ENCODE data around the gene STX1A. TPM values are rescaled to one million over a fixed set of nuclear protein-coding genes. Genes with fewer than 3 reads are reported as not detected.

The STX1A gene
- total and polyA plus RNA-seq, 2 of the 8 experiments (the other 6 are each of a cell fraction or from before 2014, with no cell fraction given), result 13.5 to 17.5 TPM

DNA sequence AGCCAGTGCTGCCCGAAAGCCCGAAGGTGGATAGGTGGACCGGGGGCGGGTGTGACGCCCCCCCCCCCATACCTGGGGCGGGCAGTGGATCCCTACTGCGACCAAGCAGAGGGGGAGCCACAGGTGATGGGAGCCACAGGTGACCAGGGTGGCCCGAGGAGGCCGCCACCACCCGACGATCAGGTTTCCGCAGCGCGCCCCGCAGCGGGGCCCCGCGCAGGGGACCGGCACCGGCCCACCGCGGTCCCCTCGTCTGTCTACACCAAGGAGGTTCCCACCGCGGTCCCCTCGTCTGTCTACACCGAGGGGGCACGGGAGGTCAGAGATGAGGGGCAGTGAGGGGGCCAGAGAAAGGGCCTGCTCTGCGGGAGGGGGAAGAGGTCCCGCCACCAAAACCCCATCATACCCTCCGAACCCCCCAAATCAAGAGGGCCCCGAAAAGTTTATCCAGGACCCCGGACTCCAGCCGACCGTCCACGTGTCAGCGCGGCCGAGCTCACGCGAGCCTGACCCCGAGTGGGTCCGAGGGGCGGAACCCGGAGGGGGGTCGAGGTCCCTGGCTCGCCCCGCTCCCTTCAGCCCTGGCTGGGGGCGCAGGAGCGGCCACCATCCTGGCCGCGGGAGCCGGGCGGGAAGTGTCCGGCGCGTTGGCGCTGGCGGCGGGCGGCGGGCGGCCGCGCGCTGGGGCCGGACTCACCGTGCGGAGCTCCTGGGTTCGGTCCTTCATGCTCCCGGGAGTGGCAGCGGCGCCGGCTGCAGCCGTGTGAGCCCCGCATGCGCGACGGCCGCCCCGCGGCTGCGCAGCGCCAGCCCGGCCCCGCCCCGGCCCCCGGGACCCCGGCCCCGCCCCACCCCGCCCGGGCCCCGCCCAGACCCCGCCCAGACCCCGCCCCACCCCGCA lies at the start of gene STX1A (continued):
- TF ChIP-seq SIN3A (conservative IDR thresholded peaks at IDR 0.05 in 1 of 2, IDR thresholded peaks at IDR 0.05 in 1 of 2; ENCODE audit: low read depth in 1 of 2, low read length in 2 of 2) (0 out of 4 replicates have a peak, but pooled peaks of 1 of the 2 experiments have one; percentile 39), BACH1 (IDR thresholded peaks at IDR 0.05; ENCODE audit: low read length) (0 out of 2 replicates have a peak, but pooled peaks have one; percentile 37), SRF (IDR thresholded peaks at IDR 0.05; ENCODE audit: low read depth, low read length) (no peak), NRF1 (IDR thresholded peaks at IDR 0.05; ENCODE audit: low read depth, low read length) (peak; percentile 59), RAD21 (IDR thresholded peaks at IDR 0.05 in 1 of 2, conservative IDR thresholded peaks at IDR 0.05 in 1 of 2; ENCODE audit: low read depth in 2 of 2, low read length in 2 of 2) (0 out of 4 replicates have a peak, but pooled peaks of 1 of the 2 experiments have one; percentile 2)

Measured in H1 (cell line).